Peyer's patch (tissue), 4 donors: ENCODE results near the gene TBX1. TPM values are rescaled to one million over a fixed set of nuclear protein-coding genes. Genes with fewer than 3 reads are reported as not detected.

Experiments used
- DNase-seq, 3 donors: peaks; one replicate each; pipeline ENCODE4 v3.0.0-alpha.2; 2017 to 2019
- H3K27ac ChIP-seq, 4 donors: fragments of 200-600 bp; sonication (generic); one replicate each; pipeline ENCODE4 v1.5.1; 2016 to 2019
- H3K27me3 ChIP-seq, 2 donors: fragments of 200-600 bp; sonication (generic); one replicate each; pipeline ENCODE4 v1.5.1; 2019
- H3K36me3 ChIP-seq, 3 donors: fragments of 200-600 bp; sonication (generic); one replicate each; pipeline ENCODE4 v1.5.1; 2016 to 2019
- H3K4me1 ChIP-seq, 4 donors: fragments of 200-600 bp; sonication (generic); one replicate each; pipeline ENCODE4 v1.5.1; 2016 to 2019
- H3K4me3 ChIP-seq, 4 donors: fragments of 200-600 bp; sonication (generic); 1 replicate in 3 of 4; 2 replicates in 1 of 4; pipeline ENCODE4 v1.5.1; 2016 to 2019; ENCODE audit warnings: mild to moderate bottlenecking in 1 of 4
- H3K9me3 ChIP-seq, 4 donors: fragments of 200-600 bp; sonication (generic); one replicate each; pipeline ENCODE4 v1.5.1; 2016 to 2019; ENCODE audit warnings: mild to moderate bottlenecking in 1 of 4
- CTCF ChIP-seq, 6 experiments: fragments of 450-650 bp in 4 of 6; fragments of 200-600 bp in 2 of 6; sonication (generic) in 1 of 6; IDR thresholded peaks; one replicate each; pipeline ENCODE4 v1.5.1; 2017 to 2019; ENCODE audit warnings: antibody characterized with exemption in 6 of 6, mild to moderate bottlenecking in 3 of 6, moderate library complexity in 1 of 6
- POLR2A ChIP-seq, 2 donors: fragments of 450-650 bp; IDR thresholded peaks; one replicate each; pipeline ENCODE4 v1.5.1; 2017; ENCODE audit warnings: antibody characterized with exemption in 2 of 2, mild to moderate bottlenecking in 2 of 2, moderate library complexity in 2 of 2
- total RNA-seq, 4 donors: library from RNA; depleted of rRNA; stranded (reverse); fragments of >200 nt; gene quantifications; one replicate each; pipeline ENCODE4 v1.1.0, GENCODE V29; 2016

TBX1 gene
- total RNA-seq, 4 donors from 2014 or later: 0.70 to 4.1 (median 1.1) TPM; not detected in 1

- Histone ChIP-seq H3K27me3 (no peaks in the 10 kb centered on the region), H3K4me3 (no peak overlapping the region), H3K27ac (no peak overlapping the region), H3K9me3 (no peaks in the 10 kb centered on the region), H3K4me1 (no peaks in the 10 kb centered on the region), H3K36me3 (no peaks in the 10 kb centered on the region)
- no peak for DNase-seq
- no peak for TF ChIP-seq POLR2A (IDR thresholded peaks at IDR 0.05)
- TF ChIP-seq CTCF (IDR thresholded peaks at IDR 0.05): no peak
These were observed 32.6 kb downstream of the TBX1 start for GRCh38 chr22:19793161-19793560.

- no peaks in the 10 kb centered on the region for H3K27me3 ChIP-seq
These were observed 33.2 kb downstream of the TBX1 start for GRCh38 chr22:19793661-19794310.

GRCh38 chr22:19795617-19796008, 35.0 kb downstream of the TBX1 start:
- H3K4me1 ChIP-seq: no peaks in the 10 kb centered on the region
- TF ChIP-seq POLR2A (IDR thresholded peaks at IDR 0.05) (no peak), CTCF (IDR thresholded peaks at IDR 0.05) (no peak)
- no peak overlapping the region for H3K27ac ChIP-seq
- H3K9me3 ChIP-seq: no peaks in the 10 kb centered on the region
- no peak overlapping the region for H3K4me3 ChIP-seq
- H3K36me3 ChIP-seq: no peaks in the 10 kb centered on the region
- H3K27me3 ChIP-seq: no peaks in the 10 kb centered on the region
- DNase-seq: no peak

More at GRCh38 chr22:19793661-19794310, 33.2 kb downstream of the TBX1 start:
- H3K9me3 ChIP-seq: no peaks in the 10 kb centered on the region
- TF ChIP-seq POLR2A (IDR thresholded peaks at IDR 0.05) (no peak), CTCF (IDR thresholded peaks at IDR 0.05) (no peak)
- no peak overlapping the region for H3K27ac ChIP-seq
- H3K4me1 ChIP-seq: no peaks in the 10 kb centered on the region
- no peak overlapping the region for H3K4me3 ChIP-seq
- no peaks in the 10 kb centered on the region for H3K36me3 ChIP-seq
- DNase-seq: no peak

- Histone ChIP-seq H3K4me1 (no peaks in the 10 kb centered on the region), H3K27ac (no peak overlapping the region), H3K9me3 (no peaks in the 10 kb centered on the region), H3K4me3 (no peak overlapping the region), H3K36me3 (no peaks in the 10 kb centered on the region), H3K27me3 (no peaks in the 10 kb centered on the region)
- no peak for DNase-seq
- no peak for TF ChIP-seq POLR2A (IDR thresholded peaks at IDR 0.05)
- TF ChIP-seq CTCF (IDR thresholded peaks at IDR 0.05): no peak
These were observed 35.6 kb downstream of the TBX1 start for GRCh38 chr22:19796160-19796559.

- TF ChIP-seq POLR2A (IDR thresholded peaks at IDR 0.05) (no peak), CTCF (IDR thresholded peaks at IDR 0.05) (no peak)
- no peak for DNase-seq
- H3K27me3 ChIP-seq: no peaks in the 10 kb centered on the region
- no peaks in the 10 kb centered on the region for H3K4me1 ChIP-seq
- no peak overlapping the region for H3K4me3 ChIP-seq
- H3K36me3 ChIP-seq: no peaks in the 10 kb centered on the region
- no peak overlapping the region for H3K27ac ChIP-seq
- H3K9me3 ChIP-seq: no peaks in the 10 kb centered on the region
These were observed 36.8 kb downstream of the TBX1 start for GRCh38 chr22:19797086-19798002.
